OCI-LY3 (cell line): ENCODE results near the gene MPRIP.

ENCODE experiments used
- H2AFZ ChIP-seq: fragments of 200-600, 300-600 bp; shearing (Covaris generic); 2 replicates; pipeline ENCODE4 v1.6.0; 2014; ENCODE audit warnings: antibody characterized with exemption, low read depth, low read length
- H3K27ac ChIP-seq: fragments of 200-600, 300-600 bp; sonication (generic); 2 replicates; pipeline ENCODE4 v1.5.1; 2014; ENCODE audit warnings: mild to moderate bottlenecking, low read length, moderate library complexity, mixed read lengths
- H3K27me3 ChIP-seq: fragments of 200-600, 300-600 bp; sonication (generic); 2 replicates; pipeline ENCODE4 v1.6.1; 2014; ENCODE audit warnings: low read depth, low read length, mixed read lengths
- H3K36me3 ChIP-seq: fragments of 200-600, 300-600 bp; sonication (generic); replicated peaks from 2 replicates; pipeline ENCODE3; 2014; ENCODE audit warnings: low read depth, low read length, mixed read lengths
- H3K4me1 ChIP-seq: fragments of 300-600, 200-600 bp; sonication (generic); 2 replicates; pipeline ENCODE4 v1.6.1; 2014; ENCODE audit warnings: low read length, mixed read lengths
- H3K4me2 ChIP-seq: fragments of 200-600, 300-600 bp; sonication (generic); 2 replicates; pipeline ENCODE4 v1.6.1; 2014; ENCODE audit warnings: low read length, mixed read lengths
- H3K4me3 ChIP-seq: fragments of 300-600, 200-600 bp; sonication (generic); 2 replicates; pipeline ENCODE4 v1.5.1; 2014; ENCODE audit warnings: antibody characterized with exemption, mild to moderate bottlenecking, low read length, moderate library complexity
- H3K79me2 ChIP-seq: fragments of 300-600, 200-600 bp; shearing (Covaris generic); 2 replicates; pipeline ENCODE4 v1.6.1; 2014; ENCODE audit warnings: mild to moderate bottlenecking, low read length, mixed read lengths
- H3K9ac ChIP-seq: fragments of 300-600, 200-600 bp; shearing (Covaris generic); 2 replicates; pipeline ENCODE4 v1.6.0; 2014; ENCODE audit warnings: mild to moderate bottlenecking, low read length, moderate library complexity
- H3K9me3 ChIP-seq: fragments of 200-600, 300-600 bp; shearing (Covaris generic); 2 replicates; pipeline ENCODE4 v1.6.1; 2014; ENCODE audit warnings: low read length, mixed read lengths; ENCODE audit not compliant: insufficient read depth
- H4K20me1 ChIP-seq: fragments of 200-600, 300-600 bp; sonication (generic); 2 replicates; pipeline ENCODE4 v1.6.1; 2016; ENCODE audit warnings: low read length, mixed read lengths; ENCODE audit not compliant: insufficient read depth
- EZH2phosphoT487 ChIP-seq: fragments of 200-600 bp; shearing (Covaris generic); IDR thresholded peaks from 2 replicates; pipeline ENCODE4 v1.6.1; 2018; ENCODE audit warnings: antibody characterized with exemption, mixed run types, low read depth
- TF ChIP-seq, protein P1 (sequence below): fragments of 200-600, 300-600 bp; sonication (generic); IDR thresholded peaks from 2 replicates; pipeline ENCODE4 v1.5.1; 2014; ENCODE audit warnings: antibody characterized with exemption, low read length, low read depth

MPRIP gene

DNA sequence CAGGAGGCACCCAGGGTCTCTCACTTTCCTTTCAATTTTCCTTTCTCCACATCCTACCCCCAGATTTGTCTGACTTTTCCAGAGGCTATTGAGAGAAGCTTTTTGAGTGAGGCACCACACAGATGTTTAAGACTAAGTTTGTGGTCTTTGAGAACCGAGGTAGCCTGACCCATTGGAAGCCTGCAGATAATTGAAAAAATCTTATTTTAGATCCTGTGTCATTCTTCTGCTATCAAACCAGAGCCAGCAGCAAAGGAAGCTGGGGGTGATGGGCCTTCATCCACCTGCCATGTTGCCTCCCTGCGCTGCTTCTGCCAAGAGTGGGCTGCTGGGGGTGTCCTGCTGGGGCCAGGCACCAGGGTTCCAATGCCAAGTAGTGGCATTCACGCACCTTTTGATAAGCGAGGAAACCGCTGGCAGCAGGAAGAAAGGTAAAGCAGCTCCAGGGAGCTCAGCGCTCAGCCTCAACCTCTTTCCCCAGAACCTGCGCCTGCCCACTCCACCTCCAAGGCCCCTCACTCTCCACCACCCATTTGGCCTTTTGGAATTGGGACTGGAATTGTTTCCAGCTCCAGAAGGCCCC lies 55.6 kb downstream of the MPRIP start:
- no peak overlapping the region for H3K4me3 ChIP-seq
- H3K4me2 ChIP-seq: no peak overlapping the region

DNA sequence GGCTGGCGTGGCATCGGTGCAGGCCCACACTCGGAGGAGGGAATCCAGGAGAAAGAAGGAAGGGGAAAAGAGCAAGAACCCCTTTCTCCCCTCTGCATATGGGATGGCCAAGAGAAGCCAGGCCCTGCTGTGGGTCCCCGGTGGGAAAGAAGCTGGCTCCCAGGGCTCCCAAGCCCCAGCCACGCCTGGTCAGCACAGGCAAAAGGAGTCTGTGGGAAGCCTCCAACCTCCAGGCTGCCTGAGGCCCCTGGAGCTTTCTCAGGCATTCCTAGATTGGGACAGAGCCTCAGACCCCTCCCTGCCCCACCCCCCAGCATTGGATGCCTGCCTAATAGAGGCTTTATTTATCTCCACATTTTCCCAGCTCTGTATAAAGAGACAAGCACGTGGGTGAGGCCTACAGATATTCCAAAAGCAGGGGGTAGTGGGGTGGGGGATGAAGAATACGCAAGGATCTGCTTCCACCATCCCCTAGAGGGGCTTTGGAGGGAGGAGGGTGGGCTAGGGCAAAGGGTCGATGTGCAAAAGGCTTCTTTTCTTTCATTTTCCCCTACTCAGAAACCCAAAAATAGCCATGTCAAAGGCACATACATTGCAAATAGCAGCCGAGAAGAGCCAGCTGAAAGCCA lies 56.4 kb downstream of the MPRIP start:
- Histone ChIP-seq H3K9ac (no peak overlapping the region), H3K36me3 (no peaks in the 10 kb centered on the region), H3K9me3 (no peaks in the 10 kb centered on the region), H3K27me3 (no peaks in the 10 kb centered on the region), H3K79me2 (no peaks in the 10 kb centered on the region), H3K27ac (no peak overlapping the region), H3K4me1 (no peaks in the 10 kb centered on the region), H4K20me1 (no peaks in the 10 kb centered on the region), H2AFZ (no peak overlapping the region), H3K4me2 (no peak overlapping the region), H3K4me3 (no peak overlapping the region)
- TF ChIP-seq, protein P1, sequence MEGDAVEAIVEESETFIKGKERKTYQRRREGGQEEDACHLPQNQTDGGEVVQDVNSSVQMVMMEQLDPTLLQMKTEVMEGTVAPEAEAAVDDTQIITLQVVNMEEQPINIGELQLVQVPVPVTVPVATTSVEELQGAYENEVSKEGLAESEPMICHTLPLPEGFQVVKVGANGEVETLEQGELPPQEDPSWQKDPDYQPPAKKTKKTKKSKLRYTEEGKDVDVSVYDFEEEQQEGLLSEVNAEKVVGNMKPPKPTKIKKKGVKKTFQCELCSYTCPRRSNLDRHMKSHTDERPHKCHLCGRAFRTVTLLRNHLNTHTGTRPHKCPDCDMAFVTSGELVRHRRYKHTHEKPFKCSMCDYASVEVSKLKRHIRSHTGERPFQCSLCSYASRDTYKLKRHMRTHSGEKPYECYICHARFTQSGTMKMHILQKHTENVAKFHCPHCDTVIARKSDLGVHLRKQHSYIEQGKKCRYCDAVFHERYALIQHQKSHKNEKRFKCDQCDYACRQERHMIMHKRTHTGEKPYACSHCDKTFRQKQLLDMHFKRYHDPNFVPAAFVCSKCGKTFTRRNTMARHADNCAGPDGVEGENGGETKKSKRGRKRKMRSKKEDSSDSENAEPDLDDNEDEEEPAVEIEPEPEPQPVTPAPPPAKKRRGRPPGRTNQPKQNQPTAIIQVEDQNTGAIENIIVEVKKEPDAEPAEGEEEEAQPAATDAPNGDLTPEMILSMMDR: no peak
- no peak for TF ChIP-seq EZH2phosphoT487

More for the DNA sequence above, 55.6 kb downstream of the MPRIP start:
- no peak overlapping the region for H2AFZ ChIP-seq
- no peaks in the 10 kb centered on the region for H4K20me1 ChIP-seq
- H3K79me2 ChIP-seq: no peaks in the 10 kb centered on the region
- H3K27ac ChIP-seq: no peak overlapping the region
- H3K27me3 ChIP-seq: no peaks in the 10 kb centered on the region
- H3K9ac ChIP-seq: no peak overlapping the region
- H3K9me3 ChIP-seq: no peaks in the 10 kb centered on the region
- no peaks in the 10 kb centered on the region for H3K36me3 ChIP-seq
- no peaks in the 10 kb centered on the region for H3K4me1 ChIP-seq
- TF ChIP-seq, protein P1: no peak
- TF ChIP-seq EZH2phosphoT487: no peak

DNA sequence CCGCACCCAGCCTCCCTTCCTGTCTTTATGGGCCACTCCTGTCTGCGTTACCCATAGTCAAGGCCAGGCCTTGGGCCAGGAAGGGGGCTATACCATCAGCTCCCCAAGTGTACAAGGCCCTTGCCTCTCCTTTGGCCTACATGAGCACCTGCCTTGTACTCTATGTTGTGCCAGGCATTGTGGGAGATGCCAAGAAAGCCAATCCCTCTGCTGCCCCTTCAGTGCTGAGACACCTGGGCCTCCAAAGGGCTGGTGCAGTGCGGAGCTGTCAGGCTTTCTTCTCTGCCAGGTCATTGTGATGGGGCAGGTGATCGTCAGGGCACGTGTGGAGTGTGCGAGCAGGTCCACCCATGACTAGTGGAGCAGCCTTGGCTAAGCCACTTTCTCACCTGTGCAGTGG lies 59.9 kb downstream of the MPRIP start:
- H3K9me3 ChIP-seq: no peaks in the 10 kb centered on the region
- H3K4me3 ChIP-seq: no peak overlapping the region
- no peaks in the 10 kb centered on the region for H3K27me3 ChIP-seq
- no peaks in the 10 kb centered on the region for H4K20me1 ChIP-seq
- H3K4me1 ChIP-seq: no peaks in the 10 kb centered on the region
- H3K27ac ChIP-seq: no peak overlapping the region
- H3K79me2 ChIP-seq: no peaks in the 10 kb centered on the region
- no peaks in the 10 kb centered on the region for H3K36me3 ChIP-seq
- no peak overlapping the region for H3K4me2 ChIP-seq
- H3K9ac ChIP-seq: no peak overlapping the region
- H2AFZ ChIP-seq: no peak overlapping the region
- TF ChIP-seq EZH2phosphoT487: no peak
- TF ChIP-seq, protein P1: no peak

DNA sequence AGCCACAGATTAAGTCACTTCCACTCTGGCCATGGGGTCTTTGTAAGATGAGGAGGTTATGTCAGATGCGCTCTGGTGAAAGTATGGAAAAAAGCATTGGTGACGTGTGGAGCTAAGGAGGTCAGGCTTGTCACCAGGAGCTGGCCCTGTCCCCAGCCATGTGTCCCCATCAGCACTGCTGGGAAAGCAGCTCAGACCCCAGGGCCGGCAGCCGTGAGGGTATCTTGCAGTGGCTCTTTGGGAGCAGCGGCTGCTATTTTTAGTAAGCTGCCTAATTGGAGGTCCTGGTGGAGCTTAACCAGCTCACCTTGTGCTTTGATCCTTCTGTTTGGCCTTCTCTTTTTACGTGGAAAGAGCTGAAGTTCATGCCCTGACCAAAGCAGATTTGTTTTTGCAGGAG lies 60.9 kb downstream of the MPRIP start:
- Histone ChIP-seq H3K79me2 (no peaks in the 10 kb centered on the region), H4K20me1 (no peaks in the 10 kb centered on the region), H3K36me3 (no peaks in the 10 kb centered on the region)

More for the DNA sequence above, 60.9 kb downstream of the MPRIP start:
- H3K4me1 ChIP-seq: no peaks in the 10 kb centered on the region
- TF ChIP-seq, protein P1: no peak
- no peak for TF ChIP-seq EZH2phosphoT487
- no peaks in the 10 kb centered on the region for H3K9me3 ChIP-seq
- no peak overlapping the region for H3K27ac ChIP-seq
- H3K4me2 ChIP-seq: no peak overlapping the region
- H3K27me3 ChIP-seq: no peaks in the 10 kb centered on the region
- H2AFZ ChIP-seq: no peak overlapping the region
- H3K4me3 ChIP-seq: no peak overlapping the region
- no peak overlapping the region for H3K9ac ChIP-seq
